HEK293 (cell line): Measurements from ENCODE around the gene GBF1.

Experiments used
- ZNF112 ChIP-seq: fragments of 450-650 bp; formaldehyde crosslinking; IDR thresholded peaks from 2 replicates; pipeline ENCODE4 v1.5.0; 2017; ENCODE audit warnings: missing biosample characterization, missing genetic modification characterization
- TF ChIP-seq, protein P1 (sequence below): fragments of 450-650 bp; formaldehyde crosslinking; IDR thresholded peaks from 2 replicates; pipeline ENCODE4 v1.5.1; 2016; ENCODE audit warnings: missing biosample characterization, missing genetic modification characterization

DNA sequence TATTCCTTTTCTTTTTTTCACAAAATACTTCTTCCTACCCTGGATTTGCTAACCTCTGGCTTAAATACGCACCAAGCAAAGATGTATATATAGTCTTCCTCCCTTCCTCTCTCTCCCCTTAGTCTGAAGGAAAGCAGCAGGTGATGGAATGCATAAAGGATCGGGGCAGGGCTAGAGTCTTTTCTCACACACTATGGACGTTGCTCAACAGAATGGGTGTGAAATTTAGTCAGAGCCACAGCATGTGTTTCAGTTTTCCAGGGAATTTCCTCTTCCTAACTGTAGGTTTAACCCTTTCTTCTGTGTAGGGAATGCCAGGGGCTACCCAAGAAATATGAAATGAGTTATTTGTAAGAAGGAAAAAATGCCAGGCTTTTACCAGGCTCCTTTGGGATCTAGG is 78.7 kb downstream of the GBF1 start:
- no peak for TF ChIP-seq ZNF112
- TF ChIP-seq, protein P1, sequence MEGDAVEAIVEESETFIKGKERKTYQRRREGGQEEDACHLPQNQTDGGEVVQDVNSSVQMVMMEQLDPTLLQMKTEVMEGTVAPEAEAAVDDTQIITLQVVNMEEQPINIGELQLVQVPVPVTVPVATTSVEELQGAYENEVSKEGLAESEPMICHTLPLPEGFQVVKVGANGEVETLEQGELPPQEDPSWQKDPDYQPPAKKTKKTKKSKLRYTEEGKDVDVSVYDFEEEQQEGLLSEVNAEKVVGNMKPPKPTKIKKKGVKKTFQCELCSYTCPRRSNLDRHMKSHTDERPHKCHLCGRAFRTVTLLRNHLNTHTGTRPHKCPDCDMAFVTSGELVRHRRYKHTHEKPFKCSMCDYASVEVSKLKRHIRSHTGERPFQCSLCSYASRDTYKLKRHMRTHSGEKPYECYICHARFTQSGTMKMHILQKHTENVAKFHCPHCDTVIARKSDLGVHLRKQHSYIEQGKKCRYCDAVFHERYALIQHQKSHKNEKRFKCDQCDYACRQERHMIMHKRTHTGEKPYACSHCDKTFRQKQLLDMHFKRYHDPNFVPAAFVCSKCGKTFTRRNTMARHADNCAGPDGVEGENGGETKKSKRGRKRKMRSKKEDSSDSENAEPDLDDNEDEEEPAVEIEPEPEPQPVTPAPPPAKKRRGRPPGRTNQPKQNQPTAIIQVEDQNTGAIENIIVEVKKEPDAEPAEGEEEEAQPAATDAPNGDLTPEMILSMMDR (tag by site-specific recombination) = no peak
